HG02973 (cell line): ENCODE results near the gene FRG2.
"Not testable (repeated sequence)": the region's sequence is repeated elsewhere in the genome, so short reads cannot be mapped to it uniquely, and the experiment has no call there.

ENCODE experiments used
- ATAC-seq: cut with Tn5 transposase; IDR thresholded peaks from one replicate; pipeline ENCODE4 v1.9.1; 2021; ENCODE audit warnings: moderate library complexity; ENCODE audit not compliant: unreplicated experiment

FRG2 gene

GRCh38 chr4:190027156-190027555 lies at the start of gene FRG2:
TSS of gene FRG2 (minus strand) at chr4:190027256. CDS start at chr4:190027204, 52 bp downstream.
- ATAC-seq, result not testable (repeated sequence)

GRCh38 chr4:190068351-190068750 lies 41.3 kb upstream of the FRG2 start:
- ATAC-seq, result not testable (repeated sequence)

- not testable (repeated sequence) for ATAC-seq
These were observed 37.7 kb upstream of the FRG2 start for GRCh38 chr4:190064805-190065204.

GRCh38 chr4:190064342-190064741 lies 37.3 kb upstream of the FRG2 start, which contains the start of gene DBET:
TSS of gene DBET (plus strand) at chr4:190064502.
- not testable (repeated sequence) for ATAC-seq

- not testable (repeated sequence) for ATAC-seq
These were observed 31.9 kb upstream of the FRG2 start for GRCh38 chr4:190058997-190059396.

- not testable (repeated sequence) for ATAC-seq
These were observed 22.6 kb upstream of the FRG2 start for GRCh38 chr4:190049378-190050239.

GRCh38 chr4:190047627-190048026 lies 20.6 kb upstream of the FRG2 start:
- not testable (repeated sequence) for ATAC-seq

- ATAC-seq, result not testable (repeated sequence)
These were observed 13.8 kb upstream of the FRG2 start for GRCh38 chr4:190040873-190041272.

GRCh38 chr4:190037704-190038388 lies 10.8 kb upstream of the FRG2 start:
- not testable (repeated sequence) for ATAC-seq

- not testable (repeated sequence) for ATAC-seq
These were observed 4.2 kb upstream of the FRG2 start for GRCh38 chr4:190031264-190031663.

- ATAC-seq, result peak; percentile 51
These were observed 4.3 kb downstream of the FRG2 start for GRCh38 chr4:190022614-190023281.

GRCh38 chr4:190021973-190022372 lies 5.1 kb downstream of the FRG2 start:
- ATAC-seq, result not testable (repeated sequence)

- ATAC-seq, result no peak
These were observed 6.0 kb downstream of the FRG2 start for GRCh38 chr4:190020790-190021717.

- not testable (repeated sequence) for ATAC-seq
These were observed 7.1 kb downstream of the FRG2 start for GRCh38 chr4:190019859-190020463.

GRCh38 chr4:190019023-190019858 lies 7.8 kb downstream of the FRG2 start:
- no peak for ATAC-seq

GRCh38 chr4:190018201-190018920 lies 8.7 kb downstream of the FRG2 start:
- no peak for ATAC-seq

- no peak for ATAC-seq
These were observed 9.5 kb downstream of the FRG2 start for GRCh38 chr4:190017357-190018200.
